ENCODE results near the gene NAIP. TPM values are rescaled to one million over a fixed set of nuclear protein-coding genes. Genes with fewer than 3 reads are reported as not detected.

The NAIP gene
- total and polyA plus RNA-seq, 2 experiments from 2014 or later: 4.4 to 8.7 TPM

DNA sequence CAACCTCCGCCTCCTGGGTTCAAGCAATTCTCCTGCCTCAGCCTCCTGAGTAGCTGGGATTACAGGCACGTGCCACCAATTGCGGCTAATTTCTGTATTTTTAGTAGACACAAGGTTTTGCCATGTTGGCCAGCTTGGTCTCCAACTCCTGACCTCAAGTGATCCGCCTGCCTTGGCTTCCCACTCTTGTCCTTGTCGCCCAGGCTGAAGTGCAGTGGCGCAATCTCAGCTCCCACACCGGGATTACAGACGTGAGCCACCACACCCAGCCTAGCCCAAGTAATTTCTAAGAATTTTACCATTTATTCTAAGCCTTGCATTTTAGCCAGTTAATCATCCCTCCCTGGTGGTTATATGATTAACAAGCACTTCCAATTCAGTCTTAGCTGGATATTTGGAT is 11.0 kb downstream of the NAIP start (continued):
- TF ChIP-seq POLR2AphosphoS5 (IDR thresholded peaks at IDR 0.05; ENCODE audit: low read depth): no peak
- TF ChIP-seq, protein P1, sequence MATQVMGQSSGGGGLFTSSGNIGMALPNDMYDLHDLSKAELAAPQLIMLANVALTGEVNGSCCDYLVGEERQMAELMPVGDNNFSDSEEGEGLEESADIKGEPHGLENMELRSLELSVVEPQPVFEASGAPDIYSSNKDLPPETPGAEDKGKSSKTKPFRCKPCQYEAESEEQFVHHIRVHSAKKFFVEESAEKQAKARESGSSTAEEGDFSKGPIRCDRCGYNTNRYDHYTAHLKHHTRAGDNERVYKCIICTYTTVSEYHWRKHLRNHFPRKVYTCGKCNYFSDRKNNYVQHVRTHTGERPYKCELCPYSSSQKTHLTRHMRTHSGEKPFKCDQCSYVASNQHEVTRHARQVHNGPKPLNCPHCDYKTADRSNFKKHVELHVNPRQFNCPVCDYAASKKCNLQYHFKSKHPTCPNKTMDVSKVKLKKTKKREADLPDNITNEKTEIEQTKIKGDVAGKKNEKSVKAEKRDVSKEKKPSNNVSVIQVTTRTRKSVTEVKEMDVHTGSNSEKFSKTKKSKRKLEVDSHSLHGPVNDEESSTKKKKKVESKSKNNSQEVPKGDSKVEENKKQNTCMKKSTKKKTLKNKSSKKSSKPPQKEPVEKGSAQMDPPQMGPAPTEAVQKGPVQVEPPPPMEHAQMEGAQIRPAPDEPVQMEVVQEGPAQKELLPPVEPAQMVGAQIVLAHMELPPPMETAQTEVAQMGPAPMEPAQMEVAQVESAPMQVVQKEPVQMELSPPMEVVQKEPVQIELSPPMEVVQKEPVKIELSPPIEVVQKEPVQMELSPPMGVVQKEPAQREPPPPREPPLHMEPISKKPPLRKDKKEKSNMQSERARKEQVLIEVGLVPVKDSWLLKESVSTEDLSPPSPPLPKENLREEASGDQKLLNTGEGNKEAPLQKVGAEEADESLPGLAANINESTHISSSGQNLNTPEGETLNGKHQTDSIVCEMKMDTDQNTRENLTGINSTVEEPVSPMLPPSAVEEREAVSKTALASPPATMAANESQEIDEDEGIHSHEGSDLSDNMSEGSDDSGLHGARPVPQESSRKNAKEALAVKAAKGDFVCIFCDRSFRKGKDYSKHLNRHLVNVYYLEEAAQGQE (IDR thresholded peaks at IDR 0.05; ENCODE audit: unreplicated experiment): no peak
- TF ChIP-seq, protein P2, sequence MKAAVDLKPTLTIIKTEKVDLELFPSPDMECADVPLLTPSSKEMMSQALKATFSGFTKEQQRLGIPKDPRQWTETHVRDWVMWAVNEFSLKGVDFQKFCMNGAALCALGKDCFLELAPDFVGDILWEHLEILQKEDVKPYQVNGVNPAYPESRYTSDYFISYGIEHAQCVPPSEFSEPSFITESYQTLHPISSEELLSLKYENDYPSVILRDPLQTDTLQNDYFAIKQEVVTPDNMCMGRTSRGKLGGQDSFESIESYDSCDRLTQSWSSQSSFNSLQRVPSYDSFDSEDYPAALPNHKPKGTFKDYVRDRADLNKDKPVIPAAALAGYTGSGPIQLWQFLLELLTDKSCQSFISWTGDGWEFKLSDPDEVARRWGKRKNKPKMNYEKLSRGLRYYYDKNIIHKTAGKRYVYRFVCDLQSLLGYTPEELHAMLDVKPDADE (IDR thresholded peaks at IDR 0.05): no peak
- no peak for TF ChIP-seq JUNB (IDR thresholded peaks at IDR 0.05; ENCODE audit: unreplicated experiment)
- no peak for TF ChIP-seq ZNF114 (CRISPR knock-in tag; IDR thresholded peaks at IDR 0.05)
- TF ChIP-seq, protein P3, sequence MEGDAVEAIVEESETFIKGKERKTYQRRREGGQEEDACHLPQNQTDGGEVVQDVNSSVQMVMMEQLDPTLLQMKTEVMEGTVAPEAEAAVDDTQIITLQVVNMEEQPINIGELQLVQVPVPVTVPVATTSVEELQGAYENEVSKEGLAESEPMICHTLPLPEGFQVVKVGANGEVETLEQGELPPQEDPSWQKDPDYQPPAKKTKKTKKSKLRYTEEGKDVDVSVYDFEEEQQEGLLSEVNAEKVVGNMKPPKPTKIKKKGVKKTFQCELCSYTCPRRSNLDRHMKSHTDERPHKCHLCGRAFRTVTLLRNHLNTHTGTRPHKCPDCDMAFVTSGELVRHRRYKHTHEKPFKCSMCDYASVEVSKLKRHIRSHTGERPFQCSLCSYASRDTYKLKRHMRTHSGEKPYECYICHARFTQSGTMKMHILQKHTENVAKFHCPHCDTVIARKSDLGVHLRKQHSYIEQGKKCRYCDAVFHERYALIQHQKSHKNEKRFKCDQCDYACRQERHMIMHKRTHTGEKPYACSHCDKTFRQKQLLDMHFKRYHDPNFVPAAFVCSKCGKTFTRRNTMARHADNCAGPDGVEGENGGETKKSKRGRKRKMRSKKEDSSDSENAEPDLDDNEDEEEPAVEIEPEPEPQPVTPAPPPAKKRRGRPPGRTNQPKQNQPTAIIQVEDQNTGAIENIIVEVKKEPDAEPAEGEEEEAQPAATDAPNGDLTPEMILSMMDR (conservative IDR thresholded peaks at IDR 0.05; ENCODE audit: low read depth in 2 of 2): no peak
- TF ChIP-seq NANOG (IDR thresholded peaks at IDR 0.05; ENCODE audit: borderline replicate concordance): no peak
- no peak for TF ChIP-seq EZH2 (IDR thresholded peaks at IDR 0.05; ENCODE audit: low read depth, unreplicated experiment)

DNA sequence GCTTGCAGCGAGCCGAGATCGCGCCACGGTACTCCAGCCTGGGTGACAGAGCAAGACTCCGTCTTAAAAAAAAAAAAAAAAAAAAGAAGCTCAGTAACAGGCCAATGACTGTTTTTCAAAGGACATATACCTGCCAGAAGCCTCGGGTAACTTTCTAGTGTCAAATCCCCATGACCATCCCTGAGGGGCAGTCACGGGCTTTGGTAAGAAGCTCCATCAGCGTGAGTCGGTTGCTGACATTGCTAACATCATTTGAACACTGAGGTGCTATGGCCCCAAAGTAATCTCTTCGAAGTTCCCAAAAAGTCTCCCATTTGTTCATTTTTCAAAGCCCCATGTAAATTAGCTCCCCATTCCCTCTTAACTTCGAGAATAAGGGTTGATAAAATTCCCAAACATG is 11.6 kb downstream of the NAIP start:
- no peaks in the 10 kb centered on the region for H3K36me3 Mint-ChIP-seq (ENCODE audit: low read depth)
- DNase-seq (ENCODE audit: low spot score) (peak; percentile 66), ATAC-seq (peak; percentile 86)
- TF ChIP-seq ZNF114 (CRISPR knock-in tag; IDR thresholded peaks at IDR 0.05) (no peak), CREB1 (CRISPR knock-in tag; IDR thresholded peaks at IDR 0.05; ENCODE audit: low read depth) (no peak)
- TF ChIP-seq, protein P4, sequence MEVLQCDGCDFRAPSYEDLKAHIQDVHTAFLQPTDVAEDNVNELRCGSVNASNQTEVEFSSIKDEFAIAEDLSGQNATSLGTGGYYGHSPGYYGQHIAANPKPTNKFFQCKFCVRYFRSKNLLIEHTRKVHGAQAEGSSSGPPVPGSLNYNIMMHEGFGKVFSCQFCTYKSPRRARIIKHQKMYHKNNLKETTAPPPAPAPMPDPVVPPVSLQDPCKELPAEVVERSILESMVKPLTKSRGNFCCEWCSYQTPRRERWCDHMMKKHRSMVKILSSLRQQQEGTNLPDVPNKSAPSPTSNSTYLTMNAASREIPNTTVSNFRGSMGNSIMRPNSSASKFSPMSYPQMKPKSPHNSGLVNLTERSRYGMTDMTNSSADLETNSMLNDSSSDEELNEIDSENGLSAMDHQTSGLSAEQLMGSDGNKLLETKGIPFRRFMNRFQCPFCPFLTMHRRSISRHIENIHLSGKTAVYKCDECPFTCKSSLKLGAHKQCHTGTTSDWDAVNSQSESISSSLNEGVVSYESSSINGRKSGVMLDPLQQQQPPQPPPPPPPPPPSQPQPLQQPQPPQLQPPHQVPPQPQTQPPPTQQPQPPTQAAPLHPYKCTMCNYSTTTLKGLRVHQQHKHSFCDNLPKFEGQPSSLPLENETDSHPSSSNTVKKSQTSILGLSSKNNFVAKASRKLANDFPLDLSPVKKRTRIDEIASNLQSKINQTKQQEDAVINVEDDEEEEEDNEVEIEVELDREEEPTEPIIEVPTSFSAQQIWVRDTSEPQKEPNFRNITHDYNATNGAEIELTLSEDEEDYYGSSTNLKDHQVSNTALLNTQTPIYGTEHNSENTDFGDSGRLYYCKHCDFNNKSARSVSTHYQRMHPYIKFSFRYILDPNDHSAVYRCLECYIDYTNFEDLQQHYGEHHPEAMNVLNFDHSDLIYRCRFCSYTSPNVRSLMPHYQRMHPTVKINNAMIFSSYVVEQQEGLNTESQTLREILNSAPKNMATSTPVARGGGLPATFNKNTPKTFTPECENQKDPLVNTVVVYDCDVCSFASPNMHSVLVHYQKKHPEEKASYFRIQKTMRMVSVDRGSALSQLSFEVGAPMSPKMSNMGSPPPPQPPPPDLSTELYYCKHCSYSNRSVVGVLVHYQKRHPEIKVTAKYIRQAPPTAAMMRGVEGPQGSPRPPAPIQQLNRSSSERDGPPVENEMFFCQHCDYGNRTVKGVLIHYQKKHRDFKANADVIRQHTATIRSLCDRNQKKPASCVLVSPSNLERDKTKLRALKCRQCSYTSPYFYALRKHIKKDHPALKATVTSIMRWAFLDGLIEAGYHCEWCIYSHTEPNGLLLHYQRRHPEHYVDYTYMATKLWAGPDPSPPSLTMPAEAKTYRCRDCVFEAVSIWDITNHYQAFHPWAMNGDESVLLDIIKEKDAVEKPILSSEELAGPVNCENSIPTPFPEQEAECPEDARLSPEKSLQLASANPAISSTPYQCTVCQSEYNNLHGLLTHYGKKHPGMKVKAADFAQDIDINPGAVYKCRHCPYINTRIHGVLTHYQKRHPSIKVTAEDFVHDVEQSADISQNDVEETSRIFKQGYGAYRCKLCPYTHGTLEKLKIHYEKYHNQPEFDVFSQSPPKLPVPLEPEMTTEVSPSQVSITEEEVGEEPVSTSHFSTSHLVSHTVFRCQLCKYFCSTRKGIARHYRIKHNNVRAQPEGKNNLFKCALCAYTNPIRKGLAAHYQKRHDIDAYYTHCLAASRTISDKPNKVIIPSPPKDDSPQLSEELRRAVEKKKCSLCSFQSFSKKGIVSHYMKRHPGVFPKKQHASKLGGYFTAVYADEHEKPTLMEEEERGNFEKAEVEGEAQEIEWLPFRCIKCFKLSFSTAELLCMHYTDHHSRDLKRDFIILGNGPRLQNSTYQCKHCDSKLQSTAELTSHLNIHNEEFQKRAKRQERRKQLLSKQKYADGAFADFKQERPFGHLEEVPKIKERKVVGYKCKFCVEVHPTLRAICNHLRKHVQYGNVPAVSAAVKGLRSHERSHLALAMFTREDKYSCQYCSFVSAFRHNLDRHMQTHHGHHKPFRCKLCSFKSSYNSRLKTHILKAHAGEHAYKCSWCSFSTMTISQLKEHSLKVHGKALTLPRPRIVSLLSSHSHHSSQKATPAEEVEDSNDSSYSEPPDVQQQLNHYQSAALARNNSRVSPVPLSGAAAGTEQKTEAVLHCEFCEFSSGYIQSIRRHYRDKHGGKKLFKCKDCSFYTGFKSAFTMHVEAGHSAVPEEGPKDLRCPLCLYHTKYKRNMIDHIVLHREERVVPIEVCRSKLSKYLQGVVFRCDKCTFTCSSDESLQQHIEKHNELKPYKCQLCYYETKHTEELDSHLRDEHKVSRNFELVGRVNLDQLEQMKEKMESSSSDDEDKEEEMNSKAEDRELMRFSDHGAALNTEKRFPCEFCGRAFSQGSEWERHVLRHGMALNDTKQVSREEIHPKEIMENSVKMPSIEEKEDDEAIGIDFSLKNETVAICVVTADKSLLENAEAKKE (CRISPR knock-in tag; IDR thresholded peaks at IDR 0.05): no peak
- TF ChIP-seq, protein P3 (conservative IDR thresholded peaks at IDR 0.05; ENCODE audit: low read depth in 2 of 2): peak; percentile 33 to 63

More for the DNA sequence above, 11.6 kb downstream of the NAIP start:
- no peak overlapping the region for H3K27ac Mint-ChIP-seq
- Histone ChIP-seq H3K9me2 (ENCODE audit: insufficient read depth) (no peaks in the 10 kb centered on the region), H3K79me2 (replicated peaks; ENCODE audit: insufficient read depth) (no peaks in the 10 kb centered on the region), H3K4me2 (no peak overlapping the region), H4K20me1 (replicated peaks; ENCODE audit: insufficient read depth) (no peaks in the 10 kb centered on the region), H3K4me1 (ENCODE audit: insufficient read depth) (no peaks in the 10 kb centered on the region), H3F3A (replicated peaks; ENCODE audit: low read depth) (no peaks in the 10 kb centered on the region), H3K36me3 (ENCODE audit: insufficient read depth) (no peaks in the 10 kb centered on the region), H3K27me3 (ENCODE audit: insufficient read depth) (no peaks in the 10 kb centered on the region), H2AFZ (no peak overlapping the region), H3K27ac (ENCODE audit: low read depth) (no peak overlapping the region), H3K4me3 (no peak overlapping the region)
- no peaks in the 10 kb centered on the region for H3K9me3 Mint-ChIP-seq
- H3K4me1 Mint-ChIP-seq: no peaks in the 10 kb centered on the region; the same call in 2 of the 3 replicates
- peaks cover 3% of the 10 kb centered on the region for H3K27me3 Mint-ChIP-seq (ENCODE audit: insufficient read depth, low read depth, poor library complexity)
- H3K4me3 Mint-ChIP-seq: no peak overlapping the region

Data from GM23338 (cell line).